TTC549 (cell line): ENCODE measurements around the gene KRTAP4-7.
"Not testable (repeated sequence)": the region's sequence is repeated elsewhere in the genome, so short reads cannot be mapped to it uniquely, and the experiment has no call there.

Source experiments
- FAIRE-seq: peaks from 2 replicates; lab custom pipeline; 2012; peaks lifted over from hg19 to GRCh38; lab: Jason Lieb, UNC

Gene KRTAP4-7

DNA sequence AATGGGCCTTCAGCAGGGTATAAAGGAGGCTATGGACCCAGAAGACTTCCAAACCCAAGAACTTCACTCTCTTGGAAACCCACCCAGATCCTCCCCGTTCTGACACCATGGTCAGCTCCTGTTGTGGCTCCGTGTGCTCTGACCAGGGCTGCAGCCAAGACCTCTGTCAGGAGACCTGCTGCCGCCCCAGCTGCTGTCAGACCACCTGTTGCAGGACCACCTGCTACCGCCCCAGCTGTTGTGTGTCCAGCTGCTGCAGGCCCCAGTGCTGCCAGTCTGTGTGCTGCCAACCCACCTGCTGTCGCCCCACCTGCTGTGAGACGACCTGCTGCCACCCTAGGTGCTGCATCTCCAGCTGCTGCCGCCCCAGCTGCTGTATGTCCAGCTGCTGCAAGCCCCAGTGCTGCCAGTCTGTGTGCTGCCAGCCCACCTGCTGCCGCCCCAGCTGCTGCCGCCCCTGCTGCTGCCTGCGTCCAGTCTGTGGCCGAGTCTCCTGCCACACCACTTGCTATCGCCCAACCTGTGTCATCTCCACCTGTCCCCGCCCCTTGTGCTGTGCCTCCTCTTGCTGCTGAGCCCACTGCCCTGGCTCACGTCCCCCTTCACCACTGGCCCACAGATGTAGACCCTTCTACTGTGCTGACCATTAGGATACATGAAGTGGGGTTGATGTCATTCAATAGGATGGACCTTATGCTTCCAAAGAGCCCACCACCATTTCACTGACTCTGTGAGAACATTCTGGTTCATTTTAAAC lies at the start of gene KRTAP4-7:
TSS of gene KRTAP4-7 (plus strand) at position 51 of the 757 bp plus-strand sequence. CDS start at position 108, 57 bp downstream.
- not testable (repeated sequence) for FAIRE-seq

DNA sequence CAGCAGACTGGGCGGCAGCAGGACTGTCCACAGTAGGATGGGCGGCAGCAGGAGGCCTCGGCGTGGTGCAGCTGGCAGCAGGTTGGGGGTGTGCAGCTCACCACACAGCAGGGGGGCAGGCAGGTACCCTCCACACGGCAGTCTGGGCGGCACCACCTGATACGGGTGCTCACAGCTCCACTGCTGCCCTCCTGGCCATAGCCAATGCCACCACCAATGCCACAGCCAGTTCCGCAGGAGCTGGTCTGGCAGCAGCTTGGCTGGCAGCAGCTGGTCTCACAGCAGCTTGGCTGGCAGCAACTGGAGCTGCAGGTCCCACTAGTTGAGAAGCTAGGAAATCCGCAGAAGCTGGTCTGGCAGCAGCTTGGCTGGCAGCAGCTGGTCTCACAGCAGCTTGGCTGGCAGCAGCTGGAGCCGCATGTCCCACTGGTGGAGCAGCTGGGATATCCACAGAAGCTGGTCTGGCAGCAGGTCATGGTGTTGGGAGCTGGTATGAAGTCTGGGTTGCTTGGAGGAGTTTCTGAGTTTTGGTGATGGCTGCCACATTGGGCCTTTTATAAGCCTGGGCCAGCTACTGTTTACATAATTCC lies 49.5 kb upstream of the KRTAP4-7 start, which contains the start of gene KRTAP1-3:
TSS of gene KRTAP1-3 (minus strand) at position 529 of the 590 bp plus-strand sequence. CDS start at position 476, 53 bp downstream.
- FAIRE-seq: not testable (repeated sequence)

DNA sequence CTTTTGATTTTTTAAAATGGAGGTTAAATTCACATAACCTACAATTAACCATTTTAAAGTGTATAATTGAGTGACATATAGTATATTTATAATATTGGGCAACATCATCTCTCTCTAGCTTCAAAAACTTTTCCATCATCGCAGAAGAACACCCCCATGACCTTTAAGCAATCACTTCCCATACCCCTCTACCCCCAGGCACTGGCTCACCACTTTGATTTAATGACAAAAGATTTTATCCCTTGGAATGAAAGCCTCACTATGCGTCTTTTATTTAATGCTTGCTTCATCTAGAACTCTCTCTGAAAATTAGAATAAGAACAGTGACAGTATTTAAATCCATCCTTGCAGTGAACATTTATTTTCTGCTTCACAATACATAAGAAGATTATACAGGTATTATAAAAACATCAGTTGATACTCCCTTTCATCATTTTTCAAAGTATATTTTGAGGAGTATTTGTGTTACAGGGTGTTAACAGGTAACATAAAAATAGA lies 46.0 kb upstream of the KRTAP4-7 start:
- FAIRE-seq: no peak

DNA sequence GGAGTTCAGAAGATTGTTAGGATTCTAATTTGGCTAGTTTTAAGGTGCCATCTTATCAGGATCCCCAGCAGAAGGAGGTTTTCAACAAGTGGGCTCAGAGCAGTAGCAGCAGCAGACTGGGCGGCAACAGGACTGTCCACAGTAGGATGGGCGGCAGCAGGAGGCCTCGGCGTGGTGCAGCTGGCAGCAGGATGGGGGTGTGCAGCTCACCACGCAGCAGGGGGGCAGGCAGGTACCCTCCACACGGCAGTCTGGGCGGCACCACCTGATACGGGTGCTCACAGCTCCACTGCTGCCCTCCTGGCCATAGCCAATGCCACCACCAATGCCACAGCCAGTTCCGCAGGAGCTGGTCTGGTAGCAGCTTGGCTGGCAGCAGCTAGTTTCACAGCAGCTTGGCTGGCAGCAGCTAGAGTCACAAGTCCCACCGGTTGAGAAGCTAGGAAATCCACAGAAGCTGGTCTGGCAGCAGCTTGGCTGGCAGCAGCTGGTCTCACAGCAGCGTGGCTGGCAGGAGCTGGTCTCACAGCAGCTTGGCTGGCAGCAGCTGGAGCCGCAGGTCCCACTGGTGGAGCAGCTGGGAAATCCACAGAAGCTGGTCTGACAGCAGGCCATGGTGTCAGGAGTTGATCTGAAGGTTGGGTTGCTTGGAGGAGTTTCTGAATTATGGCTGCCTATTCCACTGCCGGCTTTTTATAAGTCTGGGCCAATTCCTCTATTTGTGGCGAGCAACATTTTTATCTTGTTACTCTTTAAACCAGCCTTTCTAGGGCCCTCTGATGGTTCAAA lies 43.0 kb upstream of the KRTAP4-7 start, which contains the start of gene KRTAP1-1:
TSS of gene KRTAP1-1 (minus strand) at position 668 of the 789 bp plus-strand sequence. CDS start at position 615, 53 bp downstream.
- not testable (repeated sequence) for FAIRE-seq

DNA sequence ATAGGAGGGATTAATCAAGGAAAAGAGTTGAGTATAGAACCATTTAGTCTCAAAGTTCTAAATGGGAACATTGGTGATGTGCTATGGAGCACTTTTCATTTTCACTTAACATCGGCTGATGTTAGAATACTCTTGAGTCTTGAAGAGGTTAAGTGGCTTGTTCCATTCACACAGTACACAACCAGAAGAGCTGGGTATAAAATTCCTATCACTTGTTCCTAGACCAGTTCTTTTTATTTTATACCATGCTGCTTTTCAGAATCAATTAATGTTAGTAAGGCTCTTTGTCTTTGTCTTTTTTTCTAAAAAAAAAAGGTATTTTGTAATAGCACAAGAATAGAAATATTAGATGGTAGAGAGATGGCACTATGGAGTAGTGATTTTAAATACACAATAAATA lies 41.0 kb upstream of the KRTAP4-7 start:
- FAIRE-seq: no peak

DNA sequence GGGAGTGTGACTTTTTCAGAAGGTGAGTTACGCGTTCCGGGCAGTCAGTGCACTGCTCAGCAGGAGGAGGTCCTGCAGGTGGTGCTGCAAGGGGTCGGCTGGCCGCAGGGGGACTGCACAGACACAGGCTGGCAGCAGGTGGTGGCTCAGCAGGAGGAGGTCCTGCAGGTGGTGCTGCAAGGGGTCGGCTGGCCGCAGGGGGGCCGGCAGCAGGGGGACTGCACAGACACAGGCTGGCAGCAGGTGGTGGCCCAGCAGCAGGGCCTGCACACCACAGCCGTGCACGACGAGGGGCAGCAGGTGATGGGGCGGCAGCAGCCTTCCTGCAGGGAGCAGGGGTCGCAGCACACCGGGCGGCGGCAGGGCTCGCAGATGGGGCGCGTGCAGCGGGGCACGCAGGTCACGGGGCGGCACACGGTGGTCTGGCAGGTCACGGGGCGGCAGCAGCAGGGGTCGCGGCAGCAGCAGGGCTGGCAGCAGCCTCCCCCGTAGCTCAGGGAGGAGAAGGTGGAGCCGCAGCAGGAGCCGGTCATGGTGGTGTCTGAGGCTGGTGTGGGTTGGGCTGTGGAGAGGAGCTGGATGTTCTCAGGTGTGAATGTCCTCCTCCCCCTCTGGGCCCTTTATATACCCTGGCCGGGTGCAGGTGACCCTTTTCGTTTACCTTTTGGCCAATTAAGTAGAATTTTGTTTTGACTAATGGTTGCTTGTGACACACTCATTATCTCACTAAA lies 37.0 kb upstream of the KRTAP4-7 start, which contains the start of gene KRTAP2-1:
TSS of gene KRTAP2-1 (minus strand) at position 582 of the 731 bp plus-strand sequence. CDS start at position 533, 49 bp downstream.
- not testable (repeated sequence) for FAIRE-seq

DNA sequence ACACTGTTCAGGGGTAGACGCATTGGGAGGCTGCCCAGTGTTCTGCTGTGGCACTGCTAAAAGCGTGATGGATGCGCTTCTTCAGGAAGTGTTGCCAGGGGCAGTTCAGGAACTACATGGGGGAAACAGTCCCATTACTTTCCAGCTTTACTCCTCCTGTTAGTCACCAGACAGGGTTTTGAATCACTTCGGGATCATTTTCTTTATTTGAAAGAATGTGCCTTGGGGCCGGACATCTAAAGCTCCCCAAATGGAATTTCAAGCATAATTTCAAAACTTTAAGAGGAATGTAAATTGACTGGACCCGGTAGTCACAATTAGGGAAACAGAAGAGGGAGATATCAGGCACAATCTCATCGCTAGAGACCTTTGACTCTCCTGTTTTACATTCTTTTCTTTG lies 35.5 kb upstream of the KRTAP4-7 start:
- no peak for FAIRE-seq

DNA sequence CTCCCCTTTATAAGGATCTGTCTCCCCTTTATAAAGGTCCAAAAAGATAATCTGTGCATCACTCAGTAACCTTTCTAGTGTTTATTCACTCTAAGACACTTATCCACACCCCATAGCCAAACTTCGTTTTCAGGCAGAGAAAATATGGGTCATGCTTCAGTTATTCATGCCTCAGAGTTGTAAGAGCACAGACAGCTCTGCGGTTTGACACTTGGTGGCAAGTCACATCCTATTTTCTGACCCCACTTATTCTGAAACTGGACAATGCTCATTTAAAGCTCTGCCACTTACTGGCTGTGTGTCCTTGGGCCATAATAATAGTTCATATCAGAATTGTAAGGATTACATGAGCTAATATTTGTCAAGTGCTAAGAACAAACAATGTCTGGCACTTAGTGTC lies 34.8 kb upstream of the KRTAP4-7 start:
- FAIRE-seq: no peak

DNA sequence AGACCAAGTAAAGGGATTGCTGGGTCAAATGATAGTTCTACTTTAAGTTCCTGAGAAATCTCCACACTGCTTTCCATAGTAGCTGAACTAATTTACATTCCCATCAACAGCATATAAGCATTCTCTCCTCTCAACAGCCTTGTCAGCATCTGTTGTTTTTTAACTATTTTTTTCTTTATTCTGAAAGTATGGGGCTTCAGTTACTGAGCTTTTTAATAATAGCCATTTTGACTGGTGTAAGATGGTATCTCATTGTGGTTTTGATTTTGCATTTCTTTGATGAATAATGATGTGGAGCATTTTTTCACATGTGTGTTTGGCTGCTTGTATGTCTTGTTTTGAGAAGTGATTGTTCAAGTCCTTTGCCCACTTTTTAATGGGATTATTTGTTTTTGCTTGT lies 31.4 kb upstream of the KRTAP4-7 start:
- FAIRE-seq: no peak

DNA sequence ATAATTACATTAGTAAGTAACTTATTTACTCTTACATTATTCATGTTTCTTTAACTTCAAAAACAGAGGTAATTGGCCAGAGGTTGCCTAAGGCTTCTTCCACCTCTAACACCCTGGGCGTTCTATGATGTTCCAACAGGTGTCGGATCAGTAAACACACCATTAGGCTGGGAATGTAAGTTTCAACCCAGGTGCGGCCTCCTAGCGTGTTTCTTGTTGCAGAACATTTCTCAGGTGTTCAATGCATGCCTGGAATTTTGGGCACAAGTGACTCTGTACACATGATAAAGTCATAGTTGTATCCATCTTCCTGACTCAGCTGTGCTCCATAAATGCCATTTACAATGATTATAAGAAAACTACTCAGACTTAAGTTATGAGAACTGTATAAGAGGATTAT lies 29.9 kb upstream of the KRTAP4-7 start:
- FAIRE-seq: no peak

DNA sequence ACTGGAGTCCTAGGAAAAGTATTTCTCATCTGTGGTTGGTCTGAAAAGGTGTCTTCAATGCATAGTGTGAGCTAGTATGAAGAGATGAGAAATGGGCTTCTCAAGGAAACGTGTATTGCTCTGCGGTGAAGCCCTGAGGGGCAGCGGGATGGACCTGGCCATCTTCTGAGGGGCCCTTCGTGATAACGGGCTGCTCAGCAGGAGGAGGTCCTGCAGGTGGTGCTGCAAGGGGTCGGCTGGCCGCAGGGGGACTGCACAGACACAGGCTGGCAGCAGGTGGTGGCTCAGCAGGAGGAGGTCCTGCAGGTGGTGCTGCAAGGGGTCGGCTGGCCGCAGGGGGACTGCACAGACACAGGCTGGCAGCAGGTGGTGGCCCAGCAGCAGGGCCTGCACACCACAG lies 29.4 kb upstream of the KRTAP4-7 start:
- FAIRE-seq: not testable (repeated sequence)

DNA sequence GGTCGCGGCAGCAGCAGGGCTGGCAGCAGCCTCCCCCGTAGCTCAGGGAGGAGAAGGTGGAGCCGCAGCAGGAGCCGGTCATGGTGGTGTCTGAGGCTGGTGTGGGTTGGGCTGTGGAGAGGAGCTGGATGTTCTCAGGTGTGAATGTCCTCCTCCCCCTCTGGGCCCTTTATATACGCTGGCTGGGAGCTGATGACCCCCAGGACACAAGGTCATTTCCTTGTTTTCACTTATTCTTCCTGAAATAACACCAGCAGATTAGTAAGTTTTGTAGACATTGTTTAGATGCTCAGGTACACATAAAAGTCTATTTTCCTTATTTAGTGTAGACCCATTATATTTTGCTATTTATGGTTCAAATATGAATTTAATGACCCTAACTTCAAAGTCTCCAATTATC lies 28.8 kb upstream of the KRTAP4-7 start, which contains the start of gene KRTAP2-2:
TSS of gene KRTAP2-2 (minus strand) at position 101 of the 400 bp plus-strand sequence. CDS start at position 82, 19 bp downstream.
- not testable (repeated sequence) for FAIRE-seq

DNA sequence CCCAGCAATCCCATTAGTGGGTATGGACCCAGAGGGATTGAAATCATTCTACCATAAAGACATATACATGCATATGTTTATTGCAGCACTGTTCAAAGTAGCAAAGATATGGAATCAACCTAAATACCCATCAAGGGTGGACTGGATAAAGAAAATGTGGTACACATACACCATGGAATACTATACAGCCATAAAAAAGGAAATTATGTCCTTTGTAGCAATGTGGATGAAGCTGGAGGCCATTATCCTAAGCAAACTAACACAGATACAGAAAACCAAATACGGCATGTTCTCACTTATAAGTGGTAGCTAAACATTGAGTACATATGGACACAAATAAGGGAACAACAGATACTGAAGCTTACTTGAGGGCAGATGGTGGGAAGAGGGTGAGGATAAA lies 26.4 kb upstream of the KRTAP4-7 start:
- no peak for FAIRE-seq

DNA sequence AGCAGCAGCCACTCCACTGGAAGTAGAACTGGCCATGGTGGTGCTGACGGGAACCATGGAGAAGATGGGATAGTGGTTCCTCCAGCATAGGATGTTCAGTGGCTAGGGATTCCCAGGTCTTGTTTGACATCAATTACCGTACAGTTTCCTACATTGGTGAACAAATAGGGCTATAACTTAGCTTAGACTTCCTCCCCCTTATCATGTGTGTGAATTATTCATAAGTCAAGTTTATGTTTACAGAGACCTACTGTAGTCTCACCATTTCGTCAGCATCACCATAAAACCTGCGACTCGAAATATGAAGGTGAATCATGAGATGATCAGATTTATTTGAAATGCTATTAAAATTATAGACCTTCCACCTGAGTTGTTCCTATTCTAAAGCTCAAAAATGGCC lies 25.2 kb upstream of the KRTAP4-7 start:
- no peak for FAIRE-seq

DNA sequence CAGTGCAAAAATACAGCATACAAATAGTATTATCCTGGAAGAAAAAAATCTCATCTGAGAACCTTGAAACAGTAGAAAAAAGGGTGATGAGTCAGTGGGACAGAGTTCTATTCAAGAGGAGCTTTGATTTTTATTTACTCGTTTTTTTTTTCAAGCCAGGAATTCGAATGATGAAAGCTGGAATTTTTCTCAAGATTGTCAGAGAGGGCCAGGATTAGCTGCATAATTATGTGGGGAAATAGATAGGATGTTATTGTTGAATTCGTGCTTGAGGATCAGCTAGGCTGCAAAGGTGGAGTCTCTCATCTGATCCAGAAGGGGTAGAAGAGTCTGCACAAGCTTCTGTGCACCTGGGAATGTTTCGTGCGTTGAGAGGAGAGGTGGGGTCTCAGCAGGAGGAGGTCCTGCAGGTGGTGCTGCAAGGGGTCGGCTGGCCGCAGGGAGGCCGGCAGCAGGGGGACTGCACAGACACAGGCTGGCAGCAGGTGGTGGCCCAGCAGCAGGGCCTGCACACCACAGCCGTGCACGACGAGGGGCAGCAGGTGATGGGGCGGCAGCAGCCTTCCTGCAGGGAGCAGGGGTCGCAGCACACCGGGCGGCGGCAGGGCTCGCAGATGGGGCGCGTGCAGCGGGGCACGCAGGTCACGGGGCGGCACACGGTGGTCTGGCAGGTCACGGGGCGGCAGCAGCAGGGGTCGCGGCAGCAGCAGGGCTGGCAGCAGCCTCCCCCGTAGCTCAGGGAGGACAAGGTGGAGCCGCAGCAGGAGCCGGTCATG lies 24.5 kb upstream of the KRTAP4-7 start:
- not testable (repeated sequence) for FAIRE-seq

DNA sequence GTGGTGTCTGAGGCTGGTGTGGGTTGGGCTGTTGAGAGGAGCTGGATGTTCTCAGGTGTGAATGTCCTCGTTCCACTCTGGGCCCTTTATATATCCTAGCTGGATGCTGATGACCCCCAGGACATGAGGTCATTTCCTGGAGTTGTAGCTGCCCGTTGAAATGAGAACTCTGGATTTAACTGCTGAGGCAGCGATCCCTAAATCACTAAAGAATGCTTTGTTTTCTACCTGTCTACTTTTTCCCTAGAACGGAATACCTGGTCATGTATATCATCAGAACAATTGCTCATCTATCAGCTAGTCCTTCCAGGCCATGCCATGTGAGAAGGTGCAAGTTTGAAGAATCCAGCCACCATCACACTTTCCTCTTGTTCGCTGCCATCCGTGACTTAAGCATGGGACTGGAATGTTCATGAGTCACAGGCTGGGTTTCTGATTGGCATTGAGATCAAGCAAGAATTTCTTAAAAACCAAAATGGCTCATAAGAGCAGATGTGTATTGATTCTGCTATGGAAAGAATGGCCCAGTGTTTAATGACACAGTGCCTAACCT lies 23.8 kb upstream of the KRTAP4-7 start, which contains the start of gene KRTAP2-3:
TSS of gene KRTAP2-3 (minus strand) at position 63 of the 553 bp plus-strand sequence. CDS start 64 bp downstream, outside the sequence.
- no peak for FAIRE-seq

DNA sequence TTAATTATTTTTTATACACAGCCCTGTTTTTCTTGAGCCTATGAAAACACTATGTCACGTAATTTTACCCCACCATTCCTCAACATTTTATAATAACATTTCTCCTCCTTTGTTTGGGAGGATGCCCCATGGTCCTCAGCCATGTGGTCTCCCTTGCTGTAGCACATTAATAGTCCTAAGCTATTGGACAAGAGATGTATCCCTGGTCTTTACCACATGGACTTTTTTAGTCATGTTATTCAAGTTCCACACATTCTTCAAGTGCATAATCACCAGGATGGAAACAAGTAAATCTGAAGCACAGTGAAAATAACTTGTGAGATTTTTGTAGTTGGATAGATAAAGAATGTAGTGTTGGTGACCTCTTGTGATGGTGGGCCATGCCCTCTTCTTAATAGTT lies 22.0 kb upstream of the KRTAP4-7 start:
- FAIRE-seq: no peak

DNA sequence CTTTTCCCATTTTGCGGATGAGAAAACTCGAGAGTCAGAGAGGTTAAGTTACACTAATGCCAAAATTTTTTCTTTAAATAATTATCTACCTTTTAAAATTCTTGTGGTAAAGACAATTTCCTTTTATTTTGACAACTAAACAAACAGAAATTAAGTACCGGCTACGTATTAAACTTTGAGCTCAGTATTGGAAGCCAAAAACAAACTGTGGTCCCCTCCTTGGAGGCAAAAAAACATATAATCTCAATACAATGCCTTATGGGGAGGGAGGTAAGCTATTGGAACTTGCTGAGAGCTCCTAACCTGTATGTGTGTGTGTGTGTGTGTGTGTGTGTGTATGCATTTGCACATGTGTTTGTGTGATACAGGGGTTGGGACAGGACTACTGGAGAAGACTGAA lies 20.5 kb upstream of the KRTAP4-7 start:
- FAIRE-seq: no peak

DNA sequence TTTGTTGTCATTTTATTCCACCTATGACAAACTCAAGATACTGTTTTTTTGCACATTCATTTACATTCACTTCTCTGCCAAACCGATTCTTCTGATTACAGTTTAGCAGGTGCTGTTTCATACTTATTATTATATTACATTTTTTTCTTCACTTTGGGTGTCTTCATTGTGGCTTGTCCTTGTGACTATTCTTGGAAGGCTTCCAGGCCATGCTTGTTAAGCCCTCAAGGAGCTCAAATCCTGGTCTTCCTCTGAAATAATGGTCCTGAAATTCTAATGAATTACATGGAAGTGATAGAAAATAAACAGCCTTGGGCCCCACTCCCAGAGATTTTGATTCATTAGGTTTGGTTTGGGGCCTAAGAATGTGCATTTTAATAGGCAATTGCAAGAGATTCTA lies 19.6 kb upstream of the KRTAP4-7 start:
- FAIRE-seq: no peak

DNA sequence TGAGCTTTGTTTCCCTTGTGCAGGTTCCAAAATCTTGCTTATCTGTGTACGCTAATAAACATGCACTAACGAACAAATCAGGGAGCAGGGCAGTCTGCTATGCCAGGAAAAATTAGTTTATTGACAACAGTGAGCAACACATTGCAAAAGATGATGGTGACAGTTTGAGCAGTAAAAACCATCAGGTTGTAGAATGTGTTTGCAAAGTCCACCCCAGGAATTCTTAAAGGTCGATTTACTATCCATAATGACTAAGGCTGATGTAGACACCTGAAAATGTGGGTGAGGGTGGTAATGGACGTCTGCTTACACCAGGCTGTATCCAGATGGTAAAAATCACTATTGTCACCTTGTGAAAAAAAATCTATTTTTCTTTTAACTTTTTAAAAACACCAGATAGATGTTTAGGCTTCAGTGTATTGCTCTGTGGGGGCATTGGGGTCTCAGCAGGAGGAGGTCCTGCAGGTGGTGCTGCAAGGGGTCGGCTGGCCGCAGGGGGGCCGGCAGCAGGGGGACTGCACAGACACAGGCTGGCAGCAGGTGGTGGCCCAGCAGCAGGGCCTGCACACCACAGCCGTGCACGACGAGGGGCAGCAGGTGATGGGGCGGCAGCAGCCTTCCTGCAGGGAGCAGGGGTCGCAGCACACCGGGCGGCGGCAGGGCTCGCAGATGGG lies 18.8 kb upstream of the KRTAP4-7 start:
- not testable (repeated sequence) for FAIRE-seq
